Activated effector memory CD4-positive, alpha-beta T cell treated with anti-CD3 and anti-CD28 coated beads, Interleukin-2, amount 50 U/mL, for 16 hours (primary cell): ENCODE data around the gene BNIP1.
"Not testable (repeated sequence)": the region's sequence is repeated elsewhere in the genome, so short reads cannot be mapped to it uniquely, and the experiment has no call there.

Source experiments
- DNase-seq: peaks from one replicate; pipeline ENCODE4 v3.0.0-alpha.2; 2020

The BNIP1 gene, protein sequence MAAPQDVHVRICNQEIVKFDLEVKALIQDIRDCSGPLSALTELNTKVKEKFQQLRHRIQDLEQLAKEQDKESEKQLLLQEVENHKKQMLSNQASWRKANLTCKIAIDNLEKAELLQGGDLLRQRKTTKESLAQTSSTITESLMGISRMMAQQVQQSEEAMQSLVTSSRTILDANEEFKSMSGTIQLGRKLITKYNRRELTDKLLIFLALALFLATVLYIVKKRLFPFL

GRCh38 chr5:173144200-173145176, at the start of gene BNIP1:
BNIP1 (plus strand) TSS chr5:173144531; CDS start chr5:173144546, 15 bp downstream.
- DNase-seq, result peak; percentile 99

DNA sequence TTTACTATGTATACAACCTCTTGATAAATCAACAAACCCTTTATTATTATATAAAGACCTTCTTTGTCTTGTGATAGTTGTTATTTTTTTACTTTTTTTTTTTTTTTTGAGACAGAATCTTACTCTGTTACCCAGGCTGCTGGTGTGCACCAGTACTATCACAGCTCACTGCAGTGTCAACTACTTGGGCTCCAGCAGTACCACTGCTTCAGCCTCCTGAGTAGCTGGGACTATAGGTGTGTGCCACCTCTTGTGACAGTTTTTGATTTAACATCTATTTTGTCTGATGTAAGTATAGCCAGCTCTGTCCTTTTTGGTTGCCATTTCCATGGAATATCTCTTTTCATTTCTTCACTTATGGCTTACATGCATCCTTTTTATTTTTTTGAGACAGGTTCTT, 45.5 kb upstream of the BNIP1 start:
- DNase-seq, result no peak

DNA sequence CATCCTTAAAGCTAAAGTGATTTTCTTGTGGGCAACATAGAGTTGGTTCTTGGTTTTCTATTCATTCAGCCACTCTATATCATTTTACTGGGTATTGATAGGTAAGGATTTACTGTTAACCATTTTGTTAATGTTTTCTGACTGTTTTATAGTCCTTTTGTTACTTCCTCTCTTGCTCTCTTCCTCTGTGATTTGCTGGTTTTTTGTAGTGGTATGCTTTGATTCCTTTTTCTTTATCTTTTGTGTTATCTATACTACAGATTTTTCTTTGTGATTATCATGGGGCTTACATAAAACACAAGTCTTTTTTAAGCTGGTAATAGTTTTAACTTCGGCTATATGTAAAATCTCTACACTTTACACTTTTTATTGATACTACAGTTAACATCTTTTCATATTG, 44.9 kb upstream of the BNIP1 start:
- DNase-seq, result no peak

- DNase-seq, result no peak
Observed at GRCh38 chr5:173101245-173101644, 43.1 kb upstream of the BNIP1 start.

DNA sequence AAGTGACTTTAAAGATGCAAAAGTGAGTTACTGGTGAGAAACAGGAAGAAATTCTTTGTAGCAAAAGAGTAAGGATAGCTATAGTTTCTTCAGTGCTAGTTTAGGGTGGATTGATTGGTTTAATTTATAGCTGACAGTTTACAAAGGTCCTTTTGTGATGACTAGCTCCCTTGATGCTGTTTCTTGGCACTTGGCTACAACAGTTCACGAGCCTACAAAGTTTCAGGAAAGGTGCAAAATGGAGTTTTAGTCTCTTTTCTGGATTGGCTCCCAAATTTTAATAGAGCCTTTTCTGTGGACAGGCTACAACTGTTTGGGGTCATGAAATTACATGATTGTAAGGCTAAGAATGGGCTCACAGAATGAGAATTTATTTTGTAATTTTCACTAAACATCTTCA, 40.9 kb upstream of the BNIP1 start:
- no peak for DNase-seq

DNA sequence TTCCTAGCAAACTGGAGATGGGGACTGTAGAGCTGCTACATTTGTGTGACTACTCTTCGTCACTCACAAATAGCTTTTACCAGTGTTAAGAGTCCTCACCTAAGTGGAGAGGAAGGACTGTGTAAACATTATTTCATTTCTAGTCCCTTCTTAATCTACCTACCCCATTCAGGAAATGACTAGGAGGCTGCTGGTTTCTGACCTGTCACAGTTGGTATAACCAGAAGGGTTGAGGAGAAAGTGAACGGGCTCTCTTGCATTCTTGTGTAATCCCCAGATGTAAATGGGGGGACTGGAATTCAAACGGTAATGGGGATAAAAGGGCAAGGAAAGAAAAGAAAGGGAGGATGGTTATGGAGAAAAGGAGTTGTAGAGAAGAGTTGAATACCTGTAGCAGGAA, 35.4 kb upstream of the BNIP1 start:
- DNase-seq, result no peak

DNA sequence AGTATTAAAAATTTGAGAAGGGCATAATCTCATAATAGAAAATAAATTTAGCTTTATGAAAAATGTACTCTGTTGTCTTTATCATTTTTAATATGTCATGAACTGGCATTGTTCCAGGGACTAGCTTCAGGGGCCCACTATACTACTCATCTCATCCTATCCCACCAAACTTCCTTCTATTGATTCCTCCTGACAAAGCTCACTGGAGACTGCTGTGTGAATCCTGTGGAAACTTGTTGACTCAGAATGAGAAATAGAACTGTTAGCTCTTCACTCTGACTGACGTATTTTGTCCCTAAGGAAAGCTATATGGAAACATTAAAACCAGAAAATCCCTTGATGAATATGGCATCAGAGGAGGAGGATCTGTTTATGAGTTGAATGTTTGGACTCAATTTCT, 29.8 kb upstream of the BNIP1 start:
- no peak for DNase-seq

GRCh38 chr5:173119719-173120118, 24.6 kb upstream of the BNIP1 start:
- DNase-seq, result no peak

GRCh38 chr5:173123416-173123815, 20.9 kb upstream of the BNIP1 start:
- no peak for DNase-seq

DNA sequence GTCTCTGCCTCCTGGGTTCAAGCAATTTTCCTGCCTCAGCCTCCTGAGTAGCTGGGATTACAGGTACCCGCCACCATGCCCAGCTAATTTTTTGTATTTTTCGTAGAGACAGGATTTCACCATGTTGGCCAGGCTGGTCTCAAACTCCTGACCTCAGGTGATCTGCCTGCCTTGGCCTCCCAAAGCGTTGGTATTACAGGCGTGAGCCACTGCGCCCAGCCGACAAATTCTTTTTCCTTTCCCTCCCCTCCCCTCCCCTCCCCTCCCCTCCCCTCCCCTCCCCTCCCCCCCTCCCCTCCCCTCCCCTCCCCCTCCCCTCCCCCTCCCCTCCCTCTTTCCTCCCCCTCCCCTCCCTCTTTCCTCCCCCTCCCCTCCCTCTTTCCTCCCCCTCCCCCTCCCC, 12.2 kb upstream of the BNIP1 start:
- DNase-seq, result not testable (repeated sequence)

DNA sequence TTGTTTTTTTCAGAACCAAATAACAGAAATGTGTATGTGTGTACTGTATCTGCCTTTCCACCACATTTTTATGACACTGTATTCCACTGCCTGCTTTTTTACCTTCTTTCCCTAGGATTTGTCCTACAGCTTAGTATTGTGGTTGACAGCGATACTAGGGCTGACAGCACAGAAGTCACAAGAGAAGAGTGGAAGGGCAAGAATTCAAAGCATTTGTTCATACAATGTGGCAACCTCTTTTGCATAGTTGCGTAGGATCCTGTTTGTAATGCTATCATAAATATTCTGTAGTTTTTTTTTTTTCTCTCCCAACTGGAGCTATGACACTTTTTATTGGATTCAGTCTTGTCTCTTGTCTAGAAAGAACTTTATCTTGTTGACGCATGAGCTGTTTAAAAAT, 5.6 kb upstream of the BNIP1 start:
- no peak for DNase-seq

DNA sequence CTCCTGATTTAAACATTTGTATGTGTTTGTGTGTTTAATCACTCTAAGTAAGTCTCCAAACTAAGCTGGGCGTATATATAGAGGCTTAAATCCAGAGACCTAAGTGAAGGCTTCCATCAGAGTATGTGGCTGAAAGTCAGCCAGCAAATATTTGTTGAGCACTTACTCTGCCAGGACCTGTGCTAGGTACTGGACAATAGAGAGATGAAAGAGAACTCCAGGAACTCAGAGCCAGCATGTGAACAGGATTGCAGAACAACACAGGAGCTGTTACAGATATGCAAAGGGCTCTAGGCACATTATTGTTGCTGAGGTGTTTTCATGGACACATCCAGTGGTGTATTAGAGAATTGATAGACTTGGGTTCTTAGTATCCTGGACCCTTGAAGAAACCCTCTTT, 4.7 kb upstream of the BNIP1 start:
- no peak for DNase-seq

- DNase-seq, result no peak
Observed at GRCh38 chr5:173140769-173141168, 3.6 kb upstream of the BNIP1 start.

DNA sequence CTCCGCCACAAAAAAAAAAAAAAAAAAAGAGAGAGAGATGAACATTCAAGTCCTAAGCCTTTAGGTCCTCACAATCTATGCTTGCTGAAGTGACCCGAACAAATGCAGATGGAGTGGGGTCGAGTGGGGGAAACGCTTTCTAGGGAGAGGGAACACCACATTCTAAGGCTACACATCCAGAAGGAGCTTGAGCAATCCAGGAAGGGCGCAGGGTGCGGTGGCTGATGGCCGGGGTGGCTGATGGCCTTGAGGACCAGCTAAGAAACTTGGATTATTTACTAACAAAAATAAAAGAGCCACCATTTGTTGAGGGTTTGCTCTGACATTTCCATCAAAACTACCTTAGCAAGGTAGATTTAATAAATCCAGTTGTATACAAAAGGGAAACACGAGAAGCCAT, 764 bp upstream of the BNIP1 start:
- no peak for DNase-seq

DNA sequence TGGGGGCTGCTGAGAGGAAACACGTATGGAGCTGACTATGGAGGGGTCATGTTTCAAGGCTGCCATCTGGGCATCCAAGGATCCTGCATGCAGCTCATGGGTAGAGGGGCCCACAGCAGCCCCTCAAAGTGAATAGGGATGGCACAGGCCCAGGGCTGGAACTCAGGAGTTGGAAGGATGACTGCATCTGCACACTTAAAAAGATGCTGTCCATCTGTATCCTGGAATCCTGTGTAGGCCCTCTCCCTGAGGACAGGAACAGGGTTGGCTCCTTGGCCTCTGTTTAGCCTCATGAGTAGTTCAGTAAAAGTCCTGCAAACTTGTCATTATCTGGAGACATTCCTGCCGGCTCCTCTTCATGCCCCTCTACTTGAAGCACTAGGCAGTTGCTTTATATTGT, 4.0 kb downstream of the BNIP1 start:
- no peak for DNase-seq

DNA sequence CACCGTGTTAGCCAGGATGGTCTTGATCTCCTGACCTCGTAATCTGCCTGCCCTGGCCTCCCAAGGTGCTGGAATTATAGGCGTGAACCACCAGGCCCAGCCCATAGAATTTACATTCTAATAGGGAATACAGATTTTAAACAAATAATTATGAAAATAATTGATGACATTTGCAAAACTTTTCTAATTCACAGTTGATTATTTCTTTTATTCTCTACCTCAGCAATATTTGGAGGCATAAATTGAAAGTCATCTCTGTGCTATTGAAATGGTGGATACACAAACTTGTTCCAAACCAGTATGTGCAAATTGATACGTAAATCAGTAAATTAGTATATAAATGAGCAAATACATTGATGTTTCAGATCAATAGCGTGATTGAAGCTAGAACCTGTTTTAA, 8.2 kb downstream of the BNIP1 start:
- no peak for DNase-seq

GRCh38 chr5:173153842-173154241, 9.5 kb downstream of the BNIP1 start:
- DNase-seq, result no peak

DNA sequence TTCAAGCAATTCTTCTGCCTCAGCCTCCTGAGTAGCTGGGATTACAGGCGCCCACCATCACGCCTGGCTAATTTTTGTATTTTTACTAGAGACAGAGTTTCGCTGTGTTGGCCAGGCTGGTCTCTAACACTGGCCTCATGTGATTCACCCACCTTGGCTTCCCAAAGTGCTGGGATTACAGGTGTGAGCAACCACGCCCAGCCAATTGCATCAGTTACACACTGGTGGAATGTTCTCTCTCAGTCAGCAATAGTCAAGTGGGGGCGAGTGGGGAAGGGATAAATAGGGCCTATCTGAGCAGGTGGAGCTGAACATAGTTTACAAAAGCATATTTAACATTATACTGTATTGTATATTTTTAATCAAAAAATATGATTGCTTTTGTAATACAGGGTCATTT, 10.3 kb downstream of the BNIP1 start:
- DNase-seq, result not testable (repeated sequence)

GRCh38 chr5:173155912-173156311, 11.6 kb downstream of the BNIP1 start:
- no peak for DNase-seq

DNA sequence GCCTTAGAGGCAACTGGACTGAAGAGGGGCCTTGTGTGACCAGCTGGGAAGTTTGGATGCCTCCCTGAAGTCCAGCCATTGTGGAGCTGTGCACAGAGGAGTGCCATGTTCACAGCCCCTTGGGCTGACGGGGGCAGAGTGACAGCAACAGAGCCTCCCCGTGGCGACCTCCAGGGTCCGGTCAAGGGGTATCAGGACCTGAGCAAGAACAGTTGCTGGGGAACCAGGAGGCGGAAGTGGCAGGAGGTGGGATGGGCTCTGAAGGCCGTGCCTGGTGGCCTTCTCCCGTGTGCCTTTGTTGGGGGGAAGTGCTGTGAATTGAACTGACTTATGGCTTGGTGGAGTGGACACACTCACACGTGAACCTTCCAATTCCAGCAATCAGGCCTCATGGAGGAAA, 14.0 kb downstream of the BNIP1 start:
- DNase-seq, result no peak

DNA sequence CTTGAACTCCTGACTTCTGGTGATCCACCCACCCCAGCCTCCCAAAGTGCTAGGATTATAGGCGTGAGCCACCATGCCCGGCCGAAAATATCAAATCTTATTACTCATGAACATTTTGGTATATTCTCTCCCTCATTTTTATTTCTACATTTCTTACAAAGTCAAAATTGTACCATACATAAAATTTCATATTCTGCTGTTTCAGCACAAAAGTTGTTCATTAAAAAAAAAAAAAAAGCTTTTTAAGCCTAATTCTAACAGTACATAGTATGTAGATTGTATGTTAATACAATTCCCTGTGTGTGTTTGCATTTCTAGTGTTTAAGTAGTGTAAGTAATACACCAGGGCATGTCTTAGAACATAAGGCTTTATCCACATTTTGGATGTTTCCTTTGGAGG, 14.9 kb downstream of the BNIP1 start:
- no peak for DNase-seq

DNA sequence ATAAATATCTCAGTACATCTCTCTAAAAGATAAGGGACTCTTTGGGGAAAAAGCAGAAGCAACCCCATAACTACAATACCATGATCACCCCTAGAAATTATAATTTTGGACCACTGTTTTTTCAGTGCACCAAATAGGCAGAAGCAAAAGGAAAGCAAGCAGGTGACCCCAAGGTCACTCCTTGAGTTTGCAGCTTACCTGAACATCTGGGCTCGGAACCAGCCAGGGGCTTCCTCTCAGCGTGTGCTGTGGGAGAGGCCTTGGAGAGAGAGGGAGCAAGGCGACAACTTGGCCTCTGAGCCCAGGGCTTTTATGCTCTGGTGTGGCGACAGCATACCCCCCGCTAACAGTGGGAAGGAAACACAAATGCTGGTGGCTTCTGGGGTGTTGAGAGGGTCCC, 16.8 kb downstream of the BNIP1 start:
- no peak for DNase-seq

GRCh38 chr5:173163219-173163618, 18.9 kb downstream of the BNIP1 start:
- no peak for DNase-seq
